Kidney tubule cell (primary cell): ENCODE data around the gene MAP2K4.
"Not testable (repeated sequence)": the region's sequence is repeated elsewhere in the genome, so short reads cannot be mapped to it uniquely, and the experiment has no call there.

Experiments
- DNase-seq: peaks from one replicate; pipeline ENCODE4 v3.0.0-alpha.2; 2018; ENCODE audit warnings: low spot score

Gene MAP2K4

DNA sequence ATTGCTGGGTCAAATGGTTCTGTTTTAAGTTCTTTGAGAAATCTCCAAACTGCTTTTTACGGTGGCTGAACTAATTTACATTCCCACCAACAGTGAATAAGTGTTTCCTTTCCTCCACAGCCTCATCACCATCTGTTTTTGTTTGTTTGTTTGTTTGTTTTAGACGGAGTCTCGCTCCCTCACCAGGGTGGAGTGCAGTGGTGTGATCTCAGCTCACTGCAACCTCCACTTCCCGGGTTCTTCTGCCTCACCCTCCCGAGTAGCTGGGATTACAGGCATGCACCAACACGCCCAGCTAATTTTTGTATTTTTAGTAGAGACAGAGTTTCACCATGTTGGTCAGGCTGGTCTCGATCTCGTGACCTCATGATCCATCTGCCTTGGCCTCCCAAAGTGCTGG is 141.5 kb downstream of the MAP2K4 start:
- DNase-seq, result not testable (repeated sequence)

DNA sequence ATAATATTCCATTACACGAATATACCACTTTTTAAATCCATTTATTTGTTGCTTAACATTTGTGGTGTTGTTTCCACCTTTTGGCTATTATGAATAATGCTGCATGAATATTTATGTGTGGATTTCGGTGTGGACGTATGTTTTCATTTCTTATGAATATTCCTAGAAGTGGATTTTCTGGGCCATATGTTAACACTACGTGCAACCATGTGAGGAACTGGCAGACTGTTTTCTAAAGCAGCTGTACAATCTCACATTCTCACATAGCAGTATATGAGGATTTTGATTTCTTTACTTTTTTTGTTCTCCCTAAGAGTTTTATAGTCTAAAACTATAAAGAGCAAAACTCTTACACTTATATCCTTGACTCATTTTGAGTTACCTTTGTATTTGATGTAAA is 143.4 kb downstream of the MAP2K4 start:
- no peak for DNase-seq

DNA sequence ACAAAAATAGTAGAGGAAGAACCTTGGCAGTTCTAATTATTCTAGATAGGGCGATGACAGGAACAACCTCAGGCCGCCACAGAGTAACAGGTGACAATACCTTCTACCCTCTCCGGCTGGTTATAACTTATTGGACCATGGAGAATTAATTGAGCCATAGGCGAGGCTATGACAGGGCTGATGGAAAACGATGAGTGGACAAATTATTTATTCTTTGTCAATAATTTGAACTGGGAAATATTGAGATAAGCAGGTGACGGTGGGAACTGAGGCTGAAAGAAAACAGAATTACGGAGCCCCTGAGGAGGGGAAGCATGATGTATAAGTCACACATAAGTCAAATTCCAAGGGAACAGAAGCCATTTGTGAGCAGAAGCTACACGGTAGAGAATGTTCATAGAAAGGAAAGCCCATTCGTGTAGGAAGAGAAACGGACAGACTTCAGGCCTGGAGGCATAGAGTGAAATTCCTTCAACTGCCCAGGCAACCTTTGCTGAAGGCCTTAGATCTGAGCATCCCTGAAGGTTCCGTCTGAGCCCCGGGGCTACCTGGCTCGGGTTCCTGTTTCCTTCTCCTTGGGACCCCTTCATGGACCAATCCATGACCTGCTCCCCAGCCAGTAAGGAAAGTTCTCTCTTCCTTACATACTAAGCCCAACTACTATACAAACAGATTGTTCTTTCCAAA is 158.1 kb downstream of the MAP2K4 start:
- no peak for DNase-seq

DNA sequence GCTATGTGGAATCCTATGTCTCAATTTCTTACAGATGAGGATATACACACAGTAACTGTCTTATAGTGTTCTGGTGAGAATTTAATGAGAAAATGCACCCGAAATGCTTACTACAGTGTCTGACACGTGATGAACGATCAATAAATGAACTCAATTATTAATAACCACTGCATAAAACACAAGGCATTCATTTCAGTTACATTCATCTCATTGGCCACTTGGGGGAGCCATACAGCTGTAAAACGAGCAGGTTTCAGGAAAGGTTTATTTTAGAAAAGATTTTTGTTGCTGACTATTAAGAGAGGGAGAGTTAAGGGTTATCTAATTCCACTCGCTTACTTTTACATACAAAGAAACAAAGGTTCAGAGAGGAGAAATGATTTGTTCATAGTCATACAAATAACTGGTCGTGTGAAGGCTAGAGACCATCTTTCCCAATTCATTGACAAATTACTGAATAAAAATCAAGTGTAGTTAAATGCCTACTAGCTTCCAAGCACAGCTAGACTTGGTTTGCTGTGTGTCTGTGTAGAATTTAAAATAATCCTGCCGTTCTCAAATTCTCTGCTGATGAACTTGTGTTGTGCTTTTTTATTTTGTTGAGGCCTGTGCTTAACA is 160.1 kb downstream of the MAP2K4 start:
- DNase-seq, result peak; percentile 50

DNA sequence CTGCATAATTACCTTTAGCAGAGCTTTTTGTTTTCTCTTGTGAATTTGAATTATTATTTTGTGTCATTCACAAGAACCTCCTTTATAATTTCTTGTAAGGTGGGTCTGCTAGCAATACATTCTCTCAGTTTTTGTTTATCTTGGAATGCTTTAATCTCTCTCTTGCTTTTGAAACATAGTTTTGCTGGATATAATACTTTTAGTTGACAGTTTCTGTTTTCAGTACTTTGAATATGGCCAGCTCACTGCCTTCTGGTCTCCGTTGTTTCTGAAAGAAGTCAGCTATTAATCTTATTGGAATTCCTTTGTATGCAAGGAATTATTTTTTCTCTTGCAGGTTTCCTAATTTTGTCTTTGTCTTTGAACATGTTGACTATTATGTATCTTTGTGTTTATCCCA is 167.0 kb downstream of the MAP2K4 start:
- DNase-seq, result no peak

DNA sequence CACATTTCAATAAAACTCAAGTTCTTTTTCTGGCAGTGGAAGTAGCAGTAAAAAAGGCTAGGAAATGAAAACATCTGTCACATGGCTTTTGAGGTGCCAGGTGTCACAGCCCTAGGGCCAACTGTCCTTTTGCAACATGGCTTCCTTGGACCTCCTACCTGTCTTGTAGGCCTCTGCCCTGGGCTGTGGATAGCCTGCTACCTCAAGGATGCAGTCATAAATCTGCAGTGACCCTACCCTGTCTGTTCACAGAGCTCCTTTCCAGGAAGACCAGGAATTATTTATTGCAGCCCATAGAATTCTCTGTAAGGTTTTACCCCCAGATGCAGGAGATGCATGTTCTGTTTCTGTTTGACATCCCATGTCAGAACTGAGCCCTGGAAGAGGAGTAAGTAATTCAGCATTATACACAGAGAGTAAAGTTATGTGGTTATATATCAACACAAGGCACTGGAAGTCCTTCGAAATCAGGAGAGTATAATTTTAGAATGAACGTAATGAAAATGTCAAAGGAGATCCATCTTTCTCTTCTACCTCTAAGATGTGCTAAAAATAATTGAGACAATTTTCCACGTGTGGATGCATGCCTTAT is 172.6 kb downstream of the MAP2K4 start:
- no peak for DNase-seq
